Liver (tissue), 9 donors: ENCODE results near the gene ZKSCAN3. TPM values are rescaled to one million over a fixed set of nuclear protein-coding genes. Genes with fewer than 3 reads are reported as not detected.

Experiments used
- DNase-seq: peaks from one replicate; pipeline ENCODE4 v3.0.0-alpha.2; 2017; ENCODE audit warnings: low spot score
- H3K27ac ChIP-seq, 2 donors: one replicate each; pipeline ENCODE4 v1.7.0; 2013; ENCODE audit warnings: inconsistent platforms in 2 of 2, low read length in 2 of 2, control low read depth in 1 of 2, low read depth in 1 of 2, mild to moderate bottlenecking in 1 of 2
- H3K27me3 ChIP-seq, 4 donors: one replicate each; pipeline versions ENCODE4 v1.6.1 to v1.7.0; 2013; ENCODE audit warnings: low read length in 3 of 4, inconsistent platforms in 1 of 4, mild to moderate bottlenecking in 1 of 4, moderate library complexity in 1 of 4; ENCODE audit not compliant: control insufficient read depth in 4 of 4, insufficient read depth in 4 of 4
- H3K36me3 ChIP-seq, 4 donors: one replicate each; pipeline versions ENCODE4 v1.6.1 to v1.7.0; 2013; ENCODE audit warnings: low read length in 3 of 4, mild to moderate bottlenecking in 3 of 4, low read depth in 1 of 4, moderate library complexity in 1 of 4; ENCODE audit not compliant: control insufficient read depth in 4 of 4, insufficient read depth in 3 of 4
- H3K4me1 ChIP-seq, 4 donors: one replicate each; pipeline versions ENCODE4 v1.6.1 to v1.7.0; 2013; ENCODE audit warnings: low read length in 3 of 4, mild to moderate bottlenecking in 3 of 4, moderate library complexity in 1 of 4; ENCODE audit not compliant: control insufficient read depth in 4 of 4, insufficient read depth in 4 of 4
- H3K4me3 ChIP-seq, 3 donors: one replicate each; pipeline versions ENCODE4 v1.6.1 to v1.7.0; 2013; ENCODE audit warnings: low read length in 3 of 3, control low read depth in 1 of 3, low read depth in 1 of 3, mild to moderate bottlenecking in 1 of 3
- H3K9ac ChIP-seq, 2 donors: one replicate each; pipeline ENCODE4 v1.7.0; 2013; ENCODE audit warnings: low read length in 2 of 2, mild to moderate bottlenecking in 2 of 2, moderate library complexity in 2 of 2, control low read depth in 1 of 2, low read depth in 1 of 2
- H3K9me3 ChIP-seq, 4 donors: one replicate each; pipeline versions ENCODE4 v1.6.1 to v1.7.0; 2013; ENCODE audit warnings: low read length in 3 of 4; ENCODE audit not compliant: control insufficient read depth in 4 of 4
- ATF3 ChIP-seq: IDR thresholded peaks from 2 replicates; pipeline ENCODE4 v1.6.1; 2016; ENCODE audit warnings: antibody characterized with exemption
- CTCF ChIP-seq: fragments of 150-350 bp; IDR thresholded peaks from 2 replicates; pipeline ENCODE4 v1.5.1; 2017; ENCODE audit warnings: improper control_type of control experiment, low read depth, low read length; ENCODE audit not compliant: missing input control
- FOXA1 ChIP-seq: IDR thresholded peaks from 2 replicates; pipeline ENCODE4 v1.6.1; 2016; ENCODE audit warnings: antibody characterized with exemption
- FOXA2 ChIP-seq: IDR thresholded peaks from 2 replicates; pipeline ENCODE4 v1.6.1; 2016; ENCODE audit warnings: antibody characterized with exemption
- GABPA ChIP-seq, 2 donors: IDR thresholded peaks in 1 of 2; conservative IDR thresholded peaks in 1 of 2; 2 replicates each; pipeline ENCODE4 v1.6.1; 2016; ENCODE audit warnings: antibody characterized with exemption in 2 of 2, mild to moderate bottlenecking in 1 of 2, moderate library complexity in 1 of 2
- HNF4G ChIP-seq: IDR thresholded peaks from 2 replicates; pipeline ENCODE4 v1.6.1; 2016; ENCODE audit warnings: antibody characterized with exemption
- JUND ChIP-seq, 2 donors: IDR thresholded peaks; 2 replicates each; pipeline ENCODE4 v1.6.1; 2016; ENCODE audit warnings: antibody characterized with exemption in 2 of 2
- RAD21 ChIP-seq, 2 donors: IDR thresholded peaks; 2 replicates each; pipeline ENCODE4 v1.6.1; 2016; ENCODE audit warnings: antibody characterized with exemption in 2 of 2, mild to moderate bottlenecking in 2 of 2
- RXRA ChIP-seq, 2 donors: IDR thresholded peaks; 2 replicates each; pipeline ENCODE4 v1.6.1; 2017 to 2018; ENCODE audit warnings: antibody characterized with exemption in 2 of 2, mild to moderate bottlenecking in 1 of 2
- TAF1 ChIP-seq: conservative IDR thresholded peaks from 2 replicates; pipeline ENCODE4 v1.6.1; 2016; ENCODE audit warnings: antibody characterized with exemption, mild to moderate bottlenecking
- WGBS: extraction: QIAGEN DNeasy Blood & Tissue Kit; methylation state at CpG from one replicate; pipeline ENCODE4 v1.1.7; 2013; 5-methylcytosine and 5-hydroxymethylcytosine counted together
- polyA plus RNA-seq, 2 donors: library from polyadenylated mRNA; stranded (reverse) in 1 of 2; unstranded in 1 of 2; fragments of 200-250 nt in 1 of 2; fragments of >200 nt in 1 of 2; fragmentation: Nextera tagmentation in 1 of 2; extraction: Ambion mirVana in 1 of 2; gene quantifications; one replicate each; pipeline versions ENCODE4 v1.2.1 to v1.2.3, GENCODE V29; 2013 to 2015
- total RNA-seq, 2 donors: library from RNA; depleted of rRNA; stranded (reverse); fragments of >200 nt; gene quantifications; one replicate each; pipeline ENCODE4 v1.2.3, GENCODE V29; 2014
- TF ChIP-seq, protein P1 (sequence below): IDR thresholded peaks from 2 replicates; pipeline ENCODE4 v1.6.1; 2016; ENCODE audit warnings: antibody characterized with exemption, mild to moderate bottlenecking
- TF ChIP-seq, protein P2 (sequence below): IDR thresholded peaks from 2 replicates; pipeline ENCODE4 v1.6.1; 2016; ENCODE audit warnings: antibody characterized with exemption
- donor health status: healthy.
- donor health status: healthy.
- donor health status: healthy.
- donor health status: healthy.
- donor health status: healthy.

The ZKSCAN3 gene
- total and polyA plus RNA-seq, 4 donors: 0.93 to 8.8 (median 1.9) TPM

GRCh38 chr6:28353356-28353755, 3.6 kb downstream of the ZKSCAN3 start:
- peak overlapping the region in 1 of 2 donors; percentile 8 for H3K27ac ChIP-seq
- H3K4me3 ChIP-seq: no peak overlapping the region

More at GRCh38 chr6:28353356-28353755, 3.6 kb downstream of the ZKSCAN3 start:
- 90% methylated on average over 3 of the region's 3 CpGs for whole genome bisulfite sequencing
- H3K4me1 ChIP-seq: peaks cover 4 to 36% (median 27%) of the 10 kb centered on the region in 4 donors
- no peak overlapping the region for H3K9ac ChIP-seq
- H3K36me3 ChIP-seq: no peaks in the 10 kb centered on the region
- DNase-seq: no peak
- TF ChIP-seq TAF1 (no peak), ATF3 (no peak), GABPA (IDR thresholded peaks at IDR 0.05 in 1 of 2, conservative IDR thresholded peaks at IDR 0.05 in 1 of 2) (no peak), RAD21 (IDR thresholded peaks at IDR 0.05) (no peak), JUND (IDR thresholded peaks at IDR 0.05) (no peak), RXRA (IDR thresholded peaks at IDR 0.05) (no peak), HNF4G (no peak), FOXA2 (no peak), CTCF (no peak), FOXA1 (no peak)
- TF ChIP-seq, protein P1, sequence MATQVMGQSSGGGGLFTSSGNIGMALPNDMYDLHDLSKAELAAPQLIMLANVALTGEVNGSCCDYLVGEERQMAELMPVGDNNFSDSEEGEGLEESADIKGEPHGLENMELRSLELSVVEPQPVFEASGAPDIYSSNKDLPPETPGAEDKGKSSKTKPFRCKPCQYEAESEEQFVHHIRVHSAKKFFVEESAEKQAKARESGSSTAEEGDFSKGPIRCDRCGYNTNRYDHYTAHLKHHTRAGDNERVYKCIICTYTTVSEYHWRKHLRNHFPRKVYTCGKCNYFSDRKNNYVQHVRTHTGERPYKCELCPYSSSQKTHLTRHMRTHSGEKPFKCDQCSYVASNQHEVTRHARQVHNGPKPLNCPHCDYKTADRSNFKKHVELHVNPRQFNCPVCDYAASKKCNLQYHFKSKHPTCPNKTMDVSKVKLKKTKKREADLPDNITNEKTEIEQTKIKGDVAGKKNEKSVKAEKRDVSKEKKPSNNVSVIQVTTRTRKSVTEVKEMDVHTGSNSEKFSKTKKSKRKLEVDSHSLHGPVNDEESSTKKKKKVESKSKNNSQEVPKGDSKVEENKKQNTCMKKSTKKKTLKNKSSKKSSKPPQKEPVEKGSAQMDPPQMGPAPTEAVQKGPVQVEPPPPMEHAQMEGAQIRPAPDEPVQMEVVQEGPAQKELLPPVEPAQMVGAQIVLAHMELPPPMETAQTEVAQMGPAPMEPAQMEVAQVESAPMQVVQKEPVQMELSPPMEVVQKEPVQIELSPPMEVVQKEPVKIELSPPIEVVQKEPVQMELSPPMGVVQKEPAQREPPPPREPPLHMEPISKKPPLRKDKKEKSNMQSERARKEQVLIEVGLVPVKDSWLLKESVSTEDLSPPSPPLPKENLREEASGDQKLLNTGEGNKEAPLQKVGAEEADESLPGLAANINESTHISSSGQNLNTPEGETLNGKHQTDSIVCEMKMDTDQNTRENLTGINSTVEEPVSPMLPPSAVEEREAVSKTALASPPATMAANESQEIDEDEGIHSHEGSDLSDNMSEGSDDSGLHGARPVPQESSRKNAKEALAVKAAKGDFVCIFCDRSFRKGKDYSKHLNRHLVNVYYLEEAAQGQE: no peak
- TF ChIP-seq, protein P2, sequence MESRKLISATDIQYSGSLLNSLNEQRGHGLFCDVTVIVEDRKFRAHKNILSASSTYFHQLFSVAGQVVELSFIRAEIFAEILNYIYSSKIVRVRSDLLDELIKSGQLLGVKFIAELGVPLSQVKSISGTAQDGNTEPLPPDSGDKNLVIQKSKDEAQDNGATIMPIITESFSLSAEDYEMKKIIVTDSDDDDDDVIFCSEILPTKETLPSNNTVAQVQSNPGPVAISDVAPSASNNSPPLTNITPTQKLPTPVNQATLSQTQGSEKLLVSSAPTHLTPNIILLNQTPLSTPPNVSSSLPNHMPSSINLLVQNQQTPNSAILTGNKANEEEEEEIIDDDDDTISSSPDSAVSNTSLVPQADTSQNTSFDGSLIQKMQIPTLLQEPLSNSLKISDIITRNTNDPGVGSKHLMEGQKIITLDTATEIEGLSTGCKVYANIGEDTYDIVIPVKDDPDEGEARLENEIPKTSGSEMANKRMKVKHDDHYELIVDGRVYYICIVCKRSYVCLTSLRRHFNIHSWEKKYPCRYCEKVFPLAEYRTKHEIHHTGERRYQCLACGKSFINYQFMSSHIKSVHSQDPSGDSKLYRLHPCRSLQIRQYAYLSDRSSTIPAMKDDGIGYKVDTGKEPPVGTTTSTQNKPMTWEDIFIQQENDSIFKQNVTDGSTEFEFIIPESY: no peak
- H3K9me3 ChIP-seq: no peaks in the 10 kb centered on the region
- no peaks in the 10 kb centered on the region for H3K27me3 ChIP-seq
